BE2C (cell line): ENCODE results near the gene BIN1.

Source experiments
- DNase-seq: peaks from one replicate; pipeline ENCODE4 v3.0.0-alpha.2; 2020
- H3K27me3 ChIP-seq: fragments of 250-450 bp; sonication (Bioruptor Pico); 2 replicates; pipeline ENCODE4 v1.5.1; 2020; ENCODE audit warnings: mild to moderate bottlenecking
- H3K36me3 ChIP-seq: fragments of 250-450 bp; sonication (Bioruptor Pico); 2 replicates; pipeline ENCODE4 v1.5.1; 2020; ENCODE audit warnings: mild to moderate bottlenecking
- H3K4me1 ChIP-seq: fragments of 250-450 bp; sonication (Bioruptor Pico); 2 replicates; pipeline ENCODE4 v1.5.1; 2020
- H3K4me3 ChIP-seq: 2 replicates; pipeline ENCODE4 v1.5.1; 2011; ENCODE audit warnings: low read depth, low read length
- H3K9me3 ChIP-seq: fragments of 250-450 bp; sonication (Bioruptor Pico); 2 replicates; pipeline ENCODE4 v1.5.1; 2020
- CTCF ChIP-seq: IDR thresholded peaks from 2 replicates; pipeline ENCODE4 v1.5.1; 2012; ENCODE audit warnings: mild to moderate bottlenecking, low read depth, low read length

BIN1 gene

GRCh38 chr2:127052057-127052770, 54.7 kb downstream of the BIN1 start:
- no peak overlapping the region for H3K4me3 ChIP-seq
- no peaks in the 10 kb centered on the region for H3K9me3 ChIP-seq
- peak; percentile 15 for DNase-seq
- H3K36me3 ChIP-seq = no peaks in the 10 kb centered on the region
- H3K27me3 ChIP-seq = no peaks in the 10 kb centered on the region
- H3K4me1 ChIP-seq = no peaks in the 10 kb centered on the region
- no peak for TF ChIP-seq CTCF

GRCh38 chr2:127051116-127052056, 55.6 kb downstream of the BIN1 start:
- Histone ChIP-seq H3K4me3 (no peak overlapping the region), H3K27me3 (no peaks in the 10 kb centered on the region), H3K36me3 (no peaks in the 10 kb centered on the region), H3K9me3 (no peaks in the 10 kb centered on the region), H3K4me1 (no peaks in the 10 kb centered on the region)
- DNase-seq = peak; percentile 4
- TF ChIP-seq CTCF = no peak

- Histone ChIP-seq H3K4me1 (no peaks in the 10 kb centered on the region), H3K9me3 (no peaks in the 10 kb centered on the region), H3K4me3 (no peak overlapping the region), H3K36me3 (no peaks in the 10 kb centered on the region), H3K27me3 (no peaks in the 10 kb centered on the region)
- peak; percentile 1 for DNase-seq
- TF ChIP-seq CTCF = no peak
Measured at GRCh38 chr2:127050803-127051115, 56.2 kb downstream of the BIN1 start.

- Histone ChIP-seq H3K27me3 (no peaks in the 10 kb centered on the region), H3K4me3 (no peak overlapping the region), H3K4me1 (no peaks in the 10 kb centered on the region), H3K36me3 (no peaks in the 10 kb centered on the region), H3K9me3 (no peaks in the 10 kb centered on the region)
- peak; percentile 69 for DNase-seq
- peak; percentile 64 for TF ChIP-seq CTCF
Measured at GRCh38 chr2:127049927-127050802, 56.8 kb downstream of the BIN1 start.

GRCh38 chr2:127048969-127049897, 57.7 kb downstream of the BIN1 start:
- H3K9me3 ChIP-seq = no peaks in the 10 kb centered on the region
- peak; percentile 1 for DNase-seq
- no peak for TF ChIP-seq CTCF
- no peaks in the 10 kb centered on the region for H3K27me3 ChIP-seq
- no peak overlapping the region for H3K4me3 ChIP-seq
- no peaks in the 10 kb centered on the region for H3K4me1 ChIP-seq
- no peaks in the 10 kb centered on the region for H3K36me3 ChIP-seq
